Measurements from ENCODE around the gene LINGO1. TPM values are rescaled to one million over a fixed set of nuclear protein-coding genes. Genes with fewer than 3 reads are reported as not detected.

LINGO1 gene
- total RNA-seq, 2 donors from 2014 or later: 7.9 to 19.7 TPM

GRCh38 chr15:77621847-77622208 is 10.9 kb downstream of the LINGO1 start:
- Histone ChIP-seq H3K27ac (ENCODE audit: low read depth, low read length) (no peak overlapping the region), H3K9ac (ENCODE audit: extremely low read depth, low read length, poor library complexity, severe bottlenecking) (no peak overlapping the region), H3K4me1 (ENCODE audit: control insufficient read depth, insufficient read depth, low read length) (peaks cover 14% of the 10 kb centered on the region), H3K4me3 (ENCODE audit: low read length) (no peak overlapping the region), H3K36me3 (ENCODE audit: control insufficient read depth, insufficient read depth, low read length) (no peaks in the 10 kb centered on the region), H3K27me3 (ENCODE audit: control insufficient read depth, insufficient read depth, low read length, poor library complexity, severe bottlenecking) (no peaks in the 10 kb centered on the region), H3K9me3 (ENCODE audit: control insufficient read depth, low read length) (no peaks in the 10 kb centered on the region)
- no peak for DNase-seq
- Mint-ChIP-seq H3K27me3 (ENCODE audit: insufficient read depth) (peaks cover 9% of the 10 kb centered on the region), H3K9me3 (no peaks in the 10 kb centered on the region), H3K27ac (peak overlapping the region; percentile 89), H3K4me3 (peak overlapping the region; percentile 43), H3K36me3 (ENCODE audit: low read depth) (no peaks in the 10 kb centered on the region), H3K4me1 (peaks cover 34% of the 10 kb centered on the region)
- TF ChIP-seq, protein P1, sequence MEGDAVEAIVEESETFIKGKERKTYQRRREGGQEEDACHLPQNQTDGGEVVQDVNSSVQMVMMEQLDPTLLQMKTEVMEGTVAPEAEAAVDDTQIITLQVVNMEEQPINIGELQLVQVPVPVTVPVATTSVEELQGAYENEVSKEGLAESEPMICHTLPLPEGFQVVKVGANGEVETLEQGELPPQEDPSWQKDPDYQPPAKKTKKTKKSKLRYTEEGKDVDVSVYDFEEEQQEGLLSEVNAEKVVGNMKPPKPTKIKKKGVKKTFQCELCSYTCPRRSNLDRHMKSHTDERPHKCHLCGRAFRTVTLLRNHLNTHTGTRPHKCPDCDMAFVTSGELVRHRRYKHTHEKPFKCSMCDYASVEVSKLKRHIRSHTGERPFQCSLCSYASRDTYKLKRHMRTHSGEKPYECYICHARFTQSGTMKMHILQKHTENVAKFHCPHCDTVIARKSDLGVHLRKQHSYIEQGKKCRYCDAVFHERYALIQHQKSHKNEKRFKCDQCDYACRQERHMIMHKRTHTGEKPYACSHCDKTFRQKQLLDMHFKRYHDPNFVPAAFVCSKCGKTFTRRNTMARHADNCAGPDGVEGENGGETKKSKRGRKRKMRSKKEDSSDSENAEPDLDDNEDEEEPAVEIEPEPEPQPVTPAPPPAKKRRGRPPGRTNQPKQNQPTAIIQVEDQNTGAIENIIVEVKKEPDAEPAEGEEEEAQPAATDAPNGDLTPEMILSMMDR (conservative IDR thresholded peaks at IDR 0.05): no peak
- WGBS, 2 experiments (ENCODE audit: insufficient coverage in 1 of 2, insufficient read length in 1 of 2): 90 to 95% methylated on average over 8 to 16 of the region's 16 CpGs

- H3K4me1 ChIP-seq (ENCODE audit: control insufficient read depth, insufficient read depth, low read length): peaks cover 14% of the 10 kb centered on the region
These were observed 11.6 kb downstream of the LINGO1 start for GRCh38 chr15:77620960-77621647.

DNA sequence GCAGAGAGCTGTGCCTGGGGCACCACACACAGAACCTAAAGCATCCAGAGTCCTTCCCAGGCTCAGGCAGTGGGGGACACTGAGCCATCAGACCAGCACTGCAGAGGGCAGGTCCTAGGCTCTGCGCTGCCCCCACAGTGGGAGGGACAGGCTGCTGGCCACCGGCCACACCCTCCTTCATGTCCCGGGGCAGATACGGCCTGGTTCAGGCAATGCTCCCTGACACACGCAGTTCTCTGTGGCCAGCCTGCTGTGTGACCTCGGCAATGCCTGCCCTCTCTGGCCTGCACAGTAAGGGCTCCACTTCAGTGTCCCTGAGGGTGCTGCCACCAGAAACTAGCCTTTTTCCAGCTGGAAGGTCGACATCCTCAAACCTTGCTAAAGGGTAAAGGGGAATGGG is 12.4 kb downstream of the LINGO1 start:
- Mint-ChIP-seq H3K4me1 (peaks cover 30% of the 10 kb centered on the region), H3K27ac (no peak overlapping the region), H3K27me3 (ENCODE audit: insufficient read depth) (peaks cover 1% of the 10 kb centered on the region), H3K36me3 (ENCODE audit: low read depth) (no peaks in the 10 kb centered on the region), H3K9me3 (no peaks in the 10 kb centered on the region), H3K4me3 (no peak overlapping the region)
- WGBS, 2 experiments (ENCODE audit: insufficient coverage in 1 of 2, insufficient read length in 1 of 2): 56 to 82% methylated on average over 6 to 7 of the region's 7 CpGs
- Histone ChIP-seq H3K4me3 (ENCODE audit: low read length) (no peak overlapping the region), H3K36me3 (ENCODE audit: control insufficient read depth, insufficient read depth, low read length) (no peaks in the 10 kb centered on the region), H3K27me3 (ENCODE audit: control insufficient read depth, insufficient read depth, low read length, poor library complexity, severe bottlenecking) (no peaks in the 10 kb centered on the region), H3K4me1 (ENCODE audit: control insufficient read depth, insufficient read depth, low read length) (peaks cover 14% of the 10 kb centered on the region), H3K9me3 (ENCODE audit: control insufficient read depth, low read length) (no peaks in the 10 kb centered on the region), H3K9ac (ENCODE audit: extremely low read depth, low read length, poor library complexity, severe bottlenecking) (no peak overlapping the region), H3K27ac (ENCODE audit: low read depth, low read length) (no peak overlapping the region)
- TF ChIP-seq, protein P1 (conservative IDR thresholded peaks at IDR 0.05): no peak
- DNase-seq: no peak

More at GRCh38 chr15:77620960-77621647, 11.6 kb downstream of the LINGO1 start:
- H3K27ac Mint-ChIP-seq: no peak overlapping the region
- TF ChIP-seq, protein P1 (conservative IDR thresholded peaks at IDR 0.05): no peak
- Histone ChIP-seq H3K27ac (ENCODE audit: low read depth, low read length) (no peak overlapping the region), H3K9ac (ENCODE audit: extremely low read depth, low read length, poor library complexity, severe bottlenecking) (no peak overlapping the region), H3K27me3 (ENCODE audit: control insufficient read depth, insufficient read depth, low read length, poor library complexity, severe bottlenecking) (no peaks in the 10 kb centered on the region), H3K4me3 (ENCODE audit: low read length) (no peak overlapping the region), H3K9me3 (ENCODE audit: control insufficient read depth, low read length) (no peaks in the 10 kb centered on the region), H3K36me3 (ENCODE audit: control insufficient read depth, insufficient read depth, low read length) (no peaks in the 10 kb centered on the region)
- no peak for DNase-seq
- H3K36me3 Mint-ChIP-seq (ENCODE audit: low read depth): no peaks in the 10 kb centered on the region
- no peak overlapping the region for H3K4me3 Mint-ChIP-seq
- 91 to 92% methylated on average over 3 to 4 of the region's 4 CpGs for whole genome bisulfite sequencing, 2 experiments (ENCODE audit: insufficient coverage in 1 of 2, insufficient read length in 1 of 2)
- peaks cover 30% of the 10 kb centered on the region for H3K4me1 Mint-ChIP-seq
- H3K9me3 Mint-ChIP-seq: no peaks in the 10 kb centered on the region
- H3K27me3 Mint-ChIP-seq (ENCODE audit: insufficient read depth): peaks cover 5% of the 10 kb centered on the region

Measured in endodermal cell (in vitro differentiated cells).